ENCODE data around the gene ESPN. TPM values are rescaled to one million over a fixed set of nuclear protein-coding genes. Genes with fewer than 3 reads are reported as not detected.

The ESPN gene
- total and polyA plus RNA-seq, 2 of the 4 experiments (the other 2 are of a cell fraction), result under 0.01 to 0.02 TPM

DNA sequence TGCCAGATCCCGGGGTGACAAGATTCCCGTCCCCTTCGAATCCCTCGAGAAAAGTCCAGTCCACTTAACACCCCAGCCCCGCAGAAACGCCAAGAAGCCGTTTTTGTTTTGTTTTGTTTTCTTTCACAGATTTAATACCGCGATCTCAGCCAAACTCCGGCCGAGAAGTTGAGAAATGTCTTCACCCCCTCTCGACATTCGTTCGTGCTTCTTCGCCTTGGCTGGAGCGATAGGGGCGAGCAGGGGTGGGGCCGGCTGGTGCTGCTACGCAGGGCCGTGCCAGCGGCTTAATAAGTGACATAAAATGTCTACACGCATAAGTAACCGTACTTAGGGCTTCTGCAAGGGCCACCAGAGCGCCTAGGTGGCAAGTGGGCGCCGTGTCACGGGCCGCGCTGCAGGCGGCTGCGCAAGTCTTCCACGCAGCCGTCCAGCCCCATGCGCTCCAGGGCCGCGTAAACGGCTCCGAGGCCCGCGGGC, 36.5 kb downstream of the ESPN start:
- Histone ChIP-seq H3K27me3 (ENCODE audit: control insufficient read depth, insufficient read depth, low read length) (peaks cover 28% of the 10 kb centered on the region), H2AFZ (replicated peaks; ENCODE audit: low read length, poor library complexity) (no peak overlapping the region), H2BK5ac (ENCODE audit: low read depth, low read length, poor library complexity, severe bottlenecking) (no peak overlapping the region), H3K4me2 (ENCODE audit: low read depth, low read length) (no peak overlapping the region), H4K91ac (ENCODE audit: insufficient read depth, low read depth, low read length) (no peak overlapping the region), H3K4me3 (ENCODE audit: insufficient read depth, low read depth, low read length) (no peak overlapping the region), H2BK120ac (ENCODE audit: low read depth, low read length) (no peak overlapping the region), H4K5ac (ENCODE audit: low read depth, low read length) (no peak overlapping the region), H3K14ac (replicated peaks; ENCODE audit: low read depth, low read length) (no peak overlapping the region), H3K27ac (ENCODE audit: insufficient read depth, low read length) (no peak overlapping the region), H2BK15ac (ENCODE audit: low read depth, low read length) (no peak overlapping the region), H4K8ac (ENCODE audit: low read depth in 2 of 2, low read length in 2 of 2) (no peak overlapping the region), H2AK5ac (ENCODE audit: low read depth, low read length) (no peak overlapping the region), H3K9ac (ENCODE audit: low read depth, low read length) (no peak overlapping the region), H3K36me3 (ENCODE audit: control insufficient read depth, insufficient read depth, low read length) (peaks cover 15% of the 10 kb centered on the region), H3K9me1 (ENCODE audit: insufficient read depth, low read length) (no peaks in the 10 kb centered on the region), H3K9me3 (ENCODE audit: control insufficient read depth, insufficient read depth, low read length) (no peaks in the 10 kb centered on the region), H3K79me1 (ENCODE audit: low read depth in 1 of 2, low read length in 2 of 2) (no peaks in the 10 kb centered on the region), H3K18ac (ENCODE audit: low read depth, low read length) (no peak overlapping the region), H3K23ac (ENCODE audit: low read depth, low read length) (no peak overlapping the region), H2BK20ac (ENCODE audit: low read depth, low read length) (no peak overlapping the region), H2AK9ac (replicated peaks; ENCODE audit: low read depth, low read length, poor library complexity) (peak overlapping the region; percentile 28), H4K20me1 (ENCODE audit: insufficient read depth, low read length) (no peaks in the 10 kb centered on the region), H3K56ac (ENCODE audit: extremely low read depth, insufficient read depth, low read length) (no peak overlapping the region), H3K4me1 (ENCODE audit: control insufficient read depth, insufficient read depth, low read length) (no peaks in the 10 kb centered on the region), H3K4ac (ENCODE audit: low read depth, low read length) (no peak overlapping the region)
- TF ChIP-seq ELK1 (IDR thresholded peaks at IDR 0.05; ENCODE audit: borderline replicate concordance, low read depth, low read length), result no peak
- no peak for TF ChIP-seq CTCF (conservative IDR thresholded peaks at IDR 0.05; ENCODE audit: low read depth, low read length)
- TF ChIP-seq CHD1 (IDR thresholded peaks at IDR 0.05; ENCODE audit: low read depth, low read length), result no peak
- BruUV-seq (replicated peaks), result no TSS peak
- POLR2A ChIA-PET (ENCODE audit: unreplicated experiment), result no interaction called here
- DNase-seq (no peak), ATAC-seq (ENCODE audit: low read depth) (no peak)
- 70% methylated on average over 24 of the region's 40 CpGs; no CpG with 5 or more reads in 1 of the 2 experiments for WGBS, 2 experiments (ENCODE audit: extremely low coverage in 2 of 2, insufficient read length in 1 of 2)
- CTCF ChIA-PET, result no interaction called here
- in situ Hi-C loops (cut with MboI; ENCODE audit: low sequenced_read_pairs), result no loop called here
- intact Hi-C loops (cut with micrococcal nuclease), result no loop called here
- dilution Hi-C loops (cut with HindIII; ENCODE audit: low sequenced_read_pairs, unreplicated experiment), result no loop called here
